ENCODE data around the gene PXDN. TPM values are rescaled to one million over a fixed set of nuclear protein-coding genes. Genes with fewer than 3 reads are reported as not detected.

PXDN gene
- total RNA-seq, 1 experiment from 2014 or later, result 125 TPM

- POLR2A ChIA-PET (ENCODE audit: unreplicated experiment), result no interaction called here
These were observed 23.8 kb upstream of the PXDN start for GRCh38 chr2:1767939-1768691.

DNA sequence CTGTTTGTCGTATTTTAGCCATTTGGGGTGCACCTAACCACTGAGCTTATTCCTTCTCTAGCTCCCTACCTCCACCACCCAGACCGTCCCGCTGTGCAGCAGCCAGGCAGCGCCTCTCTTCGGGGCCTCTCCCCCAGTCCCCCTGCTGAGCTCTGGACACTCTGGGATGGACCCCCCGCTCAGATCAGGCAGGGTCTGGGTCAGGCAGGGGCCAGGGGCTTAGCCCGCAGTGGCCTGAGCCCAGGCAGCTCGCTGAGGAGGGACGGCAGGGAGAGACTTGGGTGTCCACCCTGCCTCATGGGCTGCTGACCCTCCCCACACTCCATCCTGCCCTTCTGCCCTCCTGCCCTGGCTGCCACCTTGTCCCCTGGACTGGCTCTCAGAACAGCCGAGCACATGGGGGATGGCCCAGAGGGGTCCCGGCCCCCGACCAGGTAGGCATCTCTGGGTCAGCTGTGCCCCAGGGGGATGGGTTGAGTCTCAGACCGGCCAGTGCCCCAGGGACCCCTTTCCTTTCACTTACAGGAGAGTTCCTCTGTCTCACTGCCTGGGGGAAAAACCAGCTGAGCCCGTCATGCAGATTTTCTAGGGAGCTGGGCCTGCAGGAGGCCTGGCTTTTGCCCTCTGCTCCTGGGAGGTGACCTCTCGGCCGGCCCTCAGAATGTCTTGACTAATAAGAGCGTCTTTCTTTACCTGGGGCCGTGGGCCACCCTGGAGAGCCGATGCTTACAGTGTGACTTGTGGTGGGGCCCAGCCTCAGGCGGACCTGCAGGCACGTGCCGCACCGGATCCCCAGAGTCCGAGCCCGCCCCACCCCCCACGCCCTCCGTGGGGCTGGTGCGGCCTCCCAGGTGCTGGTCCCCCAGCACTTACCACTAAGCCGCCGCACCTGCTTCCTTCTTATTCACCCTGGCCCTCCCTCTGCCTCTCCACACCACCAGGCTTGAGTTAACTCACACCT is 22.8 kb upstream of the PXDN start:
- no peak overlapping the region for H3K4me2 ChIP-seq (ENCODE audit: low read length)
- H3K9me3 ChIP-seq (ENCODE audit: low read length), result no peaks in the 10 kb centered on the region
- H3K9me2 ChIP-seq (replicated peaks; ENCODE audit: low read length), result no peaks in the 10 kb centered on the region
- H3K79me2 ChIP-seq (ENCODE audit: low read length), result no peaks in the 10 kb centered on the region
- ChIA-PET CTCF (no interaction called here), POLR2A (ENCODE audit: unreplicated experiment) (no interaction called here)
- no peaks in the 10 kb centered on the region for H3K27me3 ChIP-seq (ENCODE audit: low read length)
- H3K4me3 ChIP-seq (ENCODE audit: low read length), result no peak overlapping the region
- TF ChIP-seq EZH2phosphoT487 (IDR thresholded peaks at IDR 0.05; ENCODE audit: borderline replicate concordance, low read length) (no peak), CTCF (conservative IDR thresholded peaks at IDR 0.05; ENCODE audit: low read depth, low read length) (no peak), EZH2 (IDR thresholded peaks at IDR 0.05; ENCODE audit: low read length, unreplicated experiment) (no peak)
- ATAC-seq (no peak), DNase-seq (no peak)
- H2AFZ ChIP-seq (ENCODE audit: low read length), result no peak overlapping the region
- BruUV-seq (replicated peaks), result no TSS peak
- no peaks in the 10 kb centered on the region for H4K20me1 ChIP-seq (ENCODE audit: low read length)
- H3F3A ChIP-seq (ENCODE audit: low read length, unreplicated experiment), result no peaks in the 10 kb centered on the region
- H3K27ac ChIP-seq (ENCODE audit: low read length), result no peak overlapping the region
- no peaks in the 10 kb centered on the region; the same call in 1 of the 2 replicates for H3K4me1 ChIP-seq (ENCODE audit: insufficient read depth, low read length)
- intact Hi-C loops (cut with micrococcal nuclease), result loop anchor here (5.0 kb wide), 1 partner anchor 215 kb away; no protein-coding TSS in a partner anchor
- H3K9ac ChIP-seq (ENCODE audit: low read length), result no peak overlapping the region
- H3K36me3 ChIP-seq (ENCODE audit: low read depth, low read length), result no peaks in the 10 kb centered on the region

More at GRCh38 chr2:1767939-1768691, 23.8 kb upstream of the PXDN start:
- CTCF ChIA-PET, result no interaction called here
- Histone ChIP-seq H4K20me1 (ENCODE audit: low read length) (no peaks in the 10 kb centered on the region), H3K79me2 (ENCODE audit: low read length) (no peaks in the 10 kb centered on the region), H3K9ac (ENCODE audit: low read length) (no peak overlapping the region), H3K27me3 (ENCODE audit: low read length) (no peaks in the 10 kb centered on the region), H3K4me1 (ENCODE audit: insufficient read depth, low read length) (no peaks in the 10 kb centered on the region; the same call in 1 of the 2 replicates), H3K27ac (ENCODE audit: low read length) (no peak overlapping the region), H3K4me3 (ENCODE audit: low read length) (no peak overlapping the region), H3K9me2 (replicated peaks; ENCODE audit: low read length) (no peaks in the 10 kb centered on the region), H3K4me2 (ENCODE audit: low read length) (no peak overlapping the region), H3F3A (ENCODE audit: low read length, unreplicated experiment) (no peaks in the 10 kb centered on the region), H3K36me3 (ENCODE audit: low read depth, low read length) (no peaks in the 10 kb centered on the region), H2AFZ (ENCODE audit: low read length) (no peak overlapping the region), H3K9me3 (ENCODE audit: low read length) (no peaks in the 10 kb centered on the region)
- intact Hi-C loops (cut with micrococcal nuclease), result loop anchor here (2.0 to 5.0 kb wide), 2 partner anchors 175 to 216 kb away; no protein-coding TSS in a partner anchor
- BruUV-seq (replicated peaks), result no TSS peak
- no peak for ATAC-seq
- TF ChIP-seq EZH2 (IDR thresholded peaks at IDR 0.05; ENCODE audit: low read length, unreplicated experiment) (no peak), EZH2phosphoT487 (IDR thresholded peaks at IDR 0.05; ENCODE audit: borderline replicate concordance, low read length) (no peak), CTCF (conservative IDR thresholded peaks at IDR 0.05; ENCODE audit: low read depth, low read length) (no peak)
- DNase-seq, result no peak

Data from PC-3 (cell line).